ENCODE measurements around the gene HOMER2.

- no peak for TF ChIP-seq POLR2A (IDR thresholded peaks at IDR 0.05)
- no peak for TF ChIP-seq CTCF (IDR thresholded peaks at IDR 0.05)
These were observed 62.1 kb downstream of the HOMER2 start for GRCh38 chr15:82890338-82890994.
